ENCODE measurements around the gene NSUN5.

The NSUN5 gene

DNA sequence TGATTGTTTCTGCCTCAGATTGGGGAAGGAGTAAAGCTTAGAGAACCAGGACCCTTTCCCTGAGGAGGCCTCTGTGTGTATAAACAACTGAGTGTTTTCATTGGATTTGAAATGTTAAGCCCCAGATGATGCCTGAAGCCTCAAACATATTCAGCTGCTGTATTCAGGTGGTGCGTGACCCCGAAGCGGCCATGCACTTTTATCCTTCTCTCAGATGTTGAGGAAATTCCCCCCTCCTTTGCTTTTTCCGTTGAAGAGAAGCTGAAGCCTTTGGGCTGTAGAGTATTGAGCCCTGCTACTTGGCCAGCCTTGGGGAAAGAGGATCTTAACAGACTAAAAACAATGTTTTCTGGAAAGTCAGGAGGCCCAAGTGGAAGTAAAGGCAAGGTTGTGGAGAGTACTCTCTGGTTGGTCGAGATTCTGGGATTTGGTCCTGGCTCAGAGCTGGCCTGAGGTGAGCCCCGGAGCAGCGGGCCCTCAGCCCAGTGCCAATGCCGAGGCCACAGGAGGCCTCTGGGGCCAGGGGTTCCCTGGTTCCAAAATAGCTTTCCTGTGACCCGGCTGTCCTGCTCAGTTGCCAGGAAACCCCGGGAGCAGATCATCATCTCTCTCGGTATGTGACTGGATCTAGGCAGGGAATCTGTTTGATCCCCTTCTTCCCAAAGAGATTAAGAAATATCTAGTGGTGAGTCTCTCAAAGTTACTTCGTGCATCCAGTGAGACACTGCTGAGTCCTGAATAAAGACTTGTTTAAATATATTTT, 41.9 kb upstream of the NSUN5 start:
- no peak overlapping the region for H3K27ac ChIP-seq
- TF ChIP-seq, protein P1, sequence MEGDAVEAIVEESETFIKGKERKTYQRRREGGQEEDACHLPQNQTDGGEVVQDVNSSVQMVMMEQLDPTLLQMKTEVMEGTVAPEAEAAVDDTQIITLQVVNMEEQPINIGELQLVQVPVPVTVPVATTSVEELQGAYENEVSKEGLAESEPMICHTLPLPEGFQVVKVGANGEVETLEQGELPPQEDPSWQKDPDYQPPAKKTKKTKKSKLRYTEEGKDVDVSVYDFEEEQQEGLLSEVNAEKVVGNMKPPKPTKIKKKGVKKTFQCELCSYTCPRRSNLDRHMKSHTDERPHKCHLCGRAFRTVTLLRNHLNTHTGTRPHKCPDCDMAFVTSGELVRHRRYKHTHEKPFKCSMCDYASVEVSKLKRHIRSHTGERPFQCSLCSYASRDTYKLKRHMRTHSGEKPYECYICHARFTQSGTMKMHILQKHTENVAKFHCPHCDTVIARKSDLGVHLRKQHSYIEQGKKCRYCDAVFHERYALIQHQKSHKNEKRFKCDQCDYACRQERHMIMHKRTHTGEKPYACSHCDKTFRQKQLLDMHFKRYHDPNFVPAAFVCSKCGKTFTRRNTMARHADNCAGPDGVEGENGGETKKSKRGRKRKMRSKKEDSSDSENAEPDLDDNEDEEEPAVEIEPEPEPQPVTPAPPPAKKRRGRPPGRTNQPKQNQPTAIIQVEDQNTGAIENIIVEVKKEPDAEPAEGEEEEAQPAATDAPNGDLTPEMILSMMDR (conservative IDR thresholded peaks at IDR 0.05): no peak

GRCh38 chr7:73349763-73350162, 41.1 kb upstream of the NSUN5 start:
- H3K27ac ChIP-seq: no peak overlapping the region
- TF ChIP-seq, protein P1 (conservative IDR thresholded peaks at IDR 0.05): no peak

DNA sequence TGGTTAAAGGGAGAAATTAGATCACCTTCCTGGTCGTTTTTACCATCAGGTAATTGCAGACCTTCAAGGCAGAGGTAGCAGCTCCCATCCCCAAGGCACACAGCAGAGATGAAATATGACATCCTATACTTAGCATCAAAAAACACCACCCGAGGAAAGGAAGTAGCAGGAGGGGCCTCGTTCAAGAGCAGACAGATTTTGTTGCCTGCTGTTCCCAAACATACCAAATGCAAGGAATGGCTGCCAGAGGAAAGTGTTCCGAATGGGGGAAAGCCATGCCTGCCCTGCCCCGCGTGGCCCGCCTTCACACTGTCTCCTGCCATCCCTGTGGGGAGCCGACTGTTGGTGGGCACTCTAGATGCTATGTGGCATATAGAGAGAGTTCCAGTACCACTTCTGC, 37.3 kb upstream of the NSUN5 start:
- TF ChIP-seq, protein P1 (conservative IDR thresholded peaks at IDR 0.05): no peak
- H3K27ac ChIP-seq: no peak overlapping the region

- H3K27ac ChIP-seq: no peak overlapping the region
- TF ChIP-seq, protein P1 (conservative IDR thresholded peaks at IDR 0.05): no peak
Observed at GRCh38 chr7:73345538-73345937, 36.9 kb upstream of the NSUN5 start.

- TF ChIP-seq, protein P1 (conservative IDR thresholded peaks at IDR 0.05): no peak
- H3K27ac ChIP-seq: no peak overlapping the region
Observed at GRCh38 chr7:73343671-73344380, 35.2 kb upstream of the NSUN5 start.

- TF ChIP-seq, protein P1 (conservative IDR thresholded peaks at IDR 0.05): peak; percentile 70
- H3K27ac ChIP-seq: no peak overlapping the region
Observed at GRCh38 chr7:73342645-73343044, 34.0 kb upstream of the NSUN5 start.

GRCh38 chr7:73341877-73342276, 33.3 kb upstream of the NSUN5 start:
- TF ChIP-seq, protein P1 (conservative IDR thresholded peaks at IDR 0.05): no peak
- H3K27ac ChIP-seq: no peak overlapping the region

Measured in VCaP (cell line).